GM23338 (cell line): ENCODE measurements around the gene APOA1. TPM values are rescaled to one million over a fixed set of nuclear protein-coding genes. Genes with fewer than 3 reads are reported as not detected.

Source experiments
- ATAC-seq: fragments of 200-7000 bp; cut with Tn5 transposase; 3 replicates; pipeline ENCODE4 v1.9.1; 2020
- DNase-seq: peaks from one replicate; pipeline ENCODE4 v3.0.0-alpha.2; 2015; ENCODE audit warnings: low spot score
- H2AFZ ChIP-seq: fragments of 200-600 bp; sonication (generic); 2 replicates; pipeline ENCODE4 v1.8.0; 2016; ENCODE audit warnings: antibody characterized with exemption, mild to moderate bottlenecking, moderate library complexity
- H3F3A ChIP-seq: fragments of 200-600 bp; sonication (generic); replicated peaks from 2 replicates; pipeline ENCODE4 v1.8.0; 2017; ENCODE audit warnings: antibody characterized with exemption, mixed run types, low read depth
- H3K27ac ChIP-seq: fragments of 200-600 bp; sonication (generic); 2 replicates; pipeline ENCODE4 v1.6.1; 2016; ENCODE audit warnings: low read depth
- H3K27me3 ChIP-seq: fragments of 200-600 bp; sonication (generic); 2 replicates; pipeline ENCODE4 v1.8.0; 2016; ENCODE audit warnings: mild to moderate bottlenecking, mixed run types, moderate library complexity; ENCODE audit not compliant: insufficient read depth
- H3K36me3 ChIP-seq: fragments of 200-600 bp; sonication (generic); 2 replicates; pipeline ENCODE4 v1.8.0; 2016; ENCODE audit warnings: mild to moderate bottlenecking; ENCODE audit not compliant: insufficient read depth
- H3K4me1 ChIP-seq: fragments of 200-600 bp; sonication (generic); 2 replicates; pipeline ENCODE4 v1.8.0; 2016; ENCODE audit warnings: mild to moderate bottlenecking, moderate library complexity; ENCODE audit not compliant: insufficient read depth
- H3K4me2 ChIP-seq: fragments of 200-600 bp; sonication (generic); 2 replicates; pipeline ENCODE4 v1.7.1; 2017; ENCODE audit warnings: mixed run types
- H3K4me3 ChIP-seq: fragments of 200-600 bp; sonication (generic); 2 replicates; pipeline ENCODE4 v1.6.1; 2016; ENCODE audit warnings: mixed run types
- H3K79me2 ChIP-seq: fragments of 200-600 bp; sonication (generic); replicated peaks from 2 replicates; pipeline ENCODE4 v1.8.0; 2017; ENCODE audit warnings: mild to moderate bottlenecking; ENCODE audit not compliant: insufficient read depth
- H3K9me2 ChIP-seq: fragments of 200-600 bp; sonication (generic); 2 replicates; pipeline ENCODE4 v1.8.0; 2017; ENCODE audit not compliant: insufficient read depth
- H4K20me1 ChIP-seq: fragments of 200-600 bp; sonication (generic); replicated peaks from 2 replicates; pipeline ENCODE4 v1.8.0; 2017; ENCODE audit warnings: mild to moderate bottlenecking; ENCODE audit not compliant: insufficient read depth
- H3K27ac Mint-ChIP-seq: 2 replicates; pipeline ENCODE4 v1.8.0; 2020; ENCODE audit warnings: inconsistent platforms, mild to moderate bottlenecking, moderate library complexity, mixed read lengths
- H3K27me3 Mint-ChIP-seq: 3 replicates; pipeline ENCODE4 v1.8.0; 2022; ENCODE audit warnings: low read depth, mild to moderate bottlenecking, moderate library complexity, mixed read lengths, inconsistent platforms; ENCODE audit not compliant: insufficient read depth, poor library complexity
- H3K36me3 Mint-ChIP-seq: 3 replicates; pipeline ENCODE4 v1.8.0; 2021; ENCODE audit warnings: low read depth, mild to moderate bottlenecking, inconsistent platforms, moderate library complexity, mixed read lengths
- H3K4me1 Mint-ChIP-seq: 3 replicates; pipeline ENCODE4 v1.8.0; 2020; ENCODE audit warnings: mild to moderate bottlenecking, inconsistent platforms, mixed read lengths
- H3K4me3 Mint-ChIP-seq: 3 replicates; pipeline ENCODE4 v1.8.0; 2021; ENCODE audit warnings: moderate library complexity, mild to moderate bottlenecking, inconsistent platforms, mixed read lengths
- H3K9me3 Mint-ChIP-seq: 3 replicates; pipeline ENCODE4 v1.8.0; 2020; ENCODE audit warnings: moderate library complexity, mild to moderate bottlenecking, inconsistent platforms, mixed read lengths
- EZH2 ChIP-seq: fragments of 200-600 bp; sonication (generic); IDR thresholded peaks from one replicate; pipeline ENCODE4 v1.8.0; 2017; ENCODE audit warnings: antibody characterized with exemption, mild to moderate bottlenecking, low read depth; ENCODE audit not compliant: unreplicated experiment
- EZH2phosphoT487 ChIP-seq: fragments of 200-600 bp; sonication (generic); IDR thresholded peaks from one replicate; pipeline ENCODE4 v1.8.1; 2018; ENCODE audit warnings: antibody characterized with exemption; ENCODE audit not compliant: unreplicated experiment
- JUNB ChIP-seq: IDR thresholded peaks from one replicate; pipeline ENCODE4 v1.6.1; 2016; ENCODE audit warnings: antibody characterized with exemption; ENCODE audit not compliant: unreplicated experiment
- POLR2AphosphoS5 ChIP-seq: IDR thresholded peaks from 2 replicates; pipeline ENCODE4 v1.6.1; 2016; ENCODE audit warnings: antibody characterized with exemption, low read depth
- STAT1 ChIP-seq: IDR thresholded peaks from one replicate; pipeline ENCODE4 v1.6.1; 2016; ENCODE audit warnings: antibody characterized with exemption; ENCODE audit not compliant: unreplicated experiment
- ZNF114 ChIP-seq: fragments of 250-450 bp; sonication (Bioruptor Pico); IDR thresholded peaks from 2 replicates; pipeline ENCODE4 v1.5.0; 2020; ENCODE audit warnings: mild to moderate bottlenecking, moderate library complexity
- polyA plus RNA-seq: library from polyadenylated mRNA; unstranded; fragments of >200 nt; fragmentation: Nextera tagmentation; extraction: Ambion mirVana; gene quantifications from 2 replicates; pipeline ENCODE4 v1.2.1, GENCODE V29; 2016
- total RNA-seq: library from RNA; depleted of rRNA; stranded (reverse); fragments of >200 nt; shearing (Covaris generic); gene quantifications from 2 replicates; pipeline ENCODE4 v1.2.3, GENCODE V29; 2014
- TF ChIP-seq, protein P1 (sequence below): IDR thresholded peaks from one replicate; pipeline ENCODE4 v1.6.1; 2018; ENCODE audit warnings: antibody characterized with exemption; ENCODE audit not compliant: unreplicated experiment
- TF ChIP-seq, protein P2 (sequence below), 2 experiments: fragments of 200-600 bp in 1 of 2; sonication (generic) in 1 of 2; conservative IDR thresholded peaks; 2 replicates each; pipeline versions ENCODE4 v1.5.1 to v1.6.1; 2016 to 2017; ENCODE audit warnings: antibody characterized with exemption in 2 of 2, low read depth in 2 of 2, mild to moderate bottlenecking in 2 of 2, moderate library complexity in 1 of 2
- TF ChIP-seq, protein P3 (sequence below): IDR thresholded peaks from 2 replicates; pipeline ENCODE4 v1.6.1; 2016; ENCODE audit warnings: antibody characterized with exemption

APOA1 gene
- total and polyA plus RNA-seq, 2 experiments from 2014 or later = 0.60 TPM; not detected in 1

DNA sequence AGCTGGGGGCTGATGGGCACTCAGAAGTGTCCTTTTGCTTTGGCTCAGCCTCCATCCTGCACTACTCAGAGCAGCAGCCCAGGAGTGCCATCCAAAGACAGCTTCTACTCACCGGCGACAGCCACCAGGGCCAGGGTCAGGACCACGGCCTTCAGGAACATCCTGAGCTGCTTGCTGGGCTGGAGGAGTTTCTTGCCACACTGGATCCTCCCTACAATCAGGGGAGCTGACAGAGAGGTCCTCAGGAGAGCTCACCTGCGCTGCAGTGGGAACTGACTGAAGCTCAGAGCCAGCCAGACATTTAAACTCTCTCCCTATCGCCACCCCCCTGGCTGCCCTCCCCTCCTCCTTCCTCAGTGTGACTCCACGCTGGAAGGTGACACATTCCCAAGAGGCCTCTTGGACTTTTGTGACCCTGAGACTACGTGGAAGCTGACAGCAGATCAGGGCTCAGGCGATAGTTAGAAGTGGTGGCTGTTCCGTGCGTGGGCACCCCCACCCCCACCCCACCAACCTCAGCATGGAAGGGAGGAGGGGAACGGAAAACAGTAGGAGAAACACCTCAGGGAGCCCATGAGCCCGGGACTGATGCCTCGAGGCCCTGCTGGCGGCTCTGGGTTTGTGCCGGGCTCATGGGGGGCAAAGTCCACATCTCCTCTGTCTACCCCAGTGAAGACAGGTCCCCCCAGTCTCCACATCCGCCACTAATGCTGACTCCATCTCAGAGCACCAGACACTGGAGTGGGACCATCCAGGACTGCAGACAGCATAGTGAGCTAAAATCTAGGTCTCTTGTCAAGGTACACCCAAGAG is 14.2 kb downstream of the APOA1 start, which contains the start of gene APOA4:
TSS of gene APOA4 (minus strand) at position 274 of the 813 bp plus-strand sequence. CDS start at position 161, 113 bp downstream.
- no peak within 1 kb of the TSS for H3K4me3 Mint-ChIP-seq
- H3K4me3 ChIP-seq = no peak within 1 kb of the TSS
- DNase-seq (no peak), ATAC-seq (no peak)
- H3K36me3 Mint-ChIP-seq = no peaks in the 10 kb centered on the region
- no peaks in the 10 kb centered on the region for H3K4me1 ChIP-seq
- no peaks in the 10 kb centered on the region for H3K36me3 ChIP-seq
- H3K9me2 ChIP-seq = 0 out of 2 replicates have a peak, but pooled peaks cover 3% of the 10 kb centered on the region
- no peak within 1 kb of the TSS for H3K4me2 ChIP-seq
- no peaks in the 10 kb centered on the region for H3K27me3 ChIP-seq
- H3K27ac Mint-ChIP-seq = no peak within 1 kb of the TSS
- H2AFZ ChIP-seq = no peak within 1 kb of the TSS
- H3K4me1 Mint-ChIP-seq = peaks cover 5% of the 10 kb centered on the region; the same call in 2 of the 3 replicates
- H3K79me2 ChIP-seq = no peaks in the 10 kb centered on the region
- H3K9me3 Mint-ChIP-seq = no peaks in the 10 kb centered on the region
- no peaks in the 10 kb centered on the region for H4K20me1 ChIP-seq
- no peaks in the 10 kb centered on the region for H3F3A ChIP-seq
- H3K27me3 Mint-ChIP-seq = no peaks in the 10 kb centered on the region
- TF ChIP-seq STAT1 (no peak), POLR2AphosphoS5 (no peak), EZH2 (no peak), JUNB (no peak), ZNF114 (CRISPR knock-in tag) (no peak), EZH2phosphoT487 (no peak)
- TF ChIP-seq, protein P1, sequence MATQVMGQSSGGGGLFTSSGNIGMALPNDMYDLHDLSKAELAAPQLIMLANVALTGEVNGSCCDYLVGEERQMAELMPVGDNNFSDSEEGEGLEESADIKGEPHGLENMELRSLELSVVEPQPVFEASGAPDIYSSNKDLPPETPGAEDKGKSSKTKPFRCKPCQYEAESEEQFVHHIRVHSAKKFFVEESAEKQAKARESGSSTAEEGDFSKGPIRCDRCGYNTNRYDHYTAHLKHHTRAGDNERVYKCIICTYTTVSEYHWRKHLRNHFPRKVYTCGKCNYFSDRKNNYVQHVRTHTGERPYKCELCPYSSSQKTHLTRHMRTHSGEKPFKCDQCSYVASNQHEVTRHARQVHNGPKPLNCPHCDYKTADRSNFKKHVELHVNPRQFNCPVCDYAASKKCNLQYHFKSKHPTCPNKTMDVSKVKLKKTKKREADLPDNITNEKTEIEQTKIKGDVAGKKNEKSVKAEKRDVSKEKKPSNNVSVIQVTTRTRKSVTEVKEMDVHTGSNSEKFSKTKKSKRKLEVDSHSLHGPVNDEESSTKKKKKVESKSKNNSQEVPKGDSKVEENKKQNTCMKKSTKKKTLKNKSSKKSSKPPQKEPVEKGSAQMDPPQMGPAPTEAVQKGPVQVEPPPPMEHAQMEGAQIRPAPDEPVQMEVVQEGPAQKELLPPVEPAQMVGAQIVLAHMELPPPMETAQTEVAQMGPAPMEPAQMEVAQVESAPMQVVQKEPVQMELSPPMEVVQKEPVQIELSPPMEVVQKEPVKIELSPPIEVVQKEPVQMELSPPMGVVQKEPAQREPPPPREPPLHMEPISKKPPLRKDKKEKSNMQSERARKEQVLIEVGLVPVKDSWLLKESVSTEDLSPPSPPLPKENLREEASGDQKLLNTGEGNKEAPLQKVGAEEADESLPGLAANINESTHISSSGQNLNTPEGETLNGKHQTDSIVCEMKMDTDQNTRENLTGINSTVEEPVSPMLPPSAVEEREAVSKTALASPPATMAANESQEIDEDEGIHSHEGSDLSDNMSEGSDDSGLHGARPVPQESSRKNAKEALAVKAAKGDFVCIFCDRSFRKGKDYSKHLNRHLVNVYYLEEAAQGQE = no peak
- TF ChIP-seq, protein P2, sequence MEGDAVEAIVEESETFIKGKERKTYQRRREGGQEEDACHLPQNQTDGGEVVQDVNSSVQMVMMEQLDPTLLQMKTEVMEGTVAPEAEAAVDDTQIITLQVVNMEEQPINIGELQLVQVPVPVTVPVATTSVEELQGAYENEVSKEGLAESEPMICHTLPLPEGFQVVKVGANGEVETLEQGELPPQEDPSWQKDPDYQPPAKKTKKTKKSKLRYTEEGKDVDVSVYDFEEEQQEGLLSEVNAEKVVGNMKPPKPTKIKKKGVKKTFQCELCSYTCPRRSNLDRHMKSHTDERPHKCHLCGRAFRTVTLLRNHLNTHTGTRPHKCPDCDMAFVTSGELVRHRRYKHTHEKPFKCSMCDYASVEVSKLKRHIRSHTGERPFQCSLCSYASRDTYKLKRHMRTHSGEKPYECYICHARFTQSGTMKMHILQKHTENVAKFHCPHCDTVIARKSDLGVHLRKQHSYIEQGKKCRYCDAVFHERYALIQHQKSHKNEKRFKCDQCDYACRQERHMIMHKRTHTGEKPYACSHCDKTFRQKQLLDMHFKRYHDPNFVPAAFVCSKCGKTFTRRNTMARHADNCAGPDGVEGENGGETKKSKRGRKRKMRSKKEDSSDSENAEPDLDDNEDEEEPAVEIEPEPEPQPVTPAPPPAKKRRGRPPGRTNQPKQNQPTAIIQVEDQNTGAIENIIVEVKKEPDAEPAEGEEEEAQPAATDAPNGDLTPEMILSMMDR (conservative IDR thresholded peaks at IDR 0.05; ENCODE audit: low read depth in 2 of 2) = no peak
- TF ChIP-seq, protein P3, sequence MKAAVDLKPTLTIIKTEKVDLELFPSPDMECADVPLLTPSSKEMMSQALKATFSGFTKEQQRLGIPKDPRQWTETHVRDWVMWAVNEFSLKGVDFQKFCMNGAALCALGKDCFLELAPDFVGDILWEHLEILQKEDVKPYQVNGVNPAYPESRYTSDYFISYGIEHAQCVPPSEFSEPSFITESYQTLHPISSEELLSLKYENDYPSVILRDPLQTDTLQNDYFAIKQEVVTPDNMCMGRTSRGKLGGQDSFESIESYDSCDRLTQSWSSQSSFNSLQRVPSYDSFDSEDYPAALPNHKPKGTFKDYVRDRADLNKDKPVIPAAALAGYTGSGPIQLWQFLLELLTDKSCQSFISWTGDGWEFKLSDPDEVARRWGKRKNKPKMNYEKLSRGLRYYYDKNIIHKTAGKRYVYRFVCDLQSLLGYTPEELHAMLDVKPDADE = no peak
- H3K27ac ChIP-seq = no peak within 1 kb of the TSS
